MM.1S (cell line): ENCODE data around the gene CAV1.
"Not testable (repeated sequence)": the region's sequence is repeated elsewhere in the genome, so short reads cannot be mapped to it uniquely, and the experiment has no call there.

ENCODE experiments used
- DNase-seq: peaks from one replicate; pipeline ENCODE4 v3.0.0-alpha.2; 2015
- H2AFZ ChIP-seq: fragments of 300-600 bp; sonication (generic); 2 replicates; pipeline ENCODE4 v1.6.0; 2016; ENCODE audit warnings: antibody characterized with exemption, low read length
- H3F3A ChIP-seq: fragments of 300-600 bp; sonication (generic); 2 replicates; pipeline ENCODE4 v1.6.1; 2016; ENCODE audit warnings: mild to moderate bottlenecking, antibody characterized with exemption, low read length, moderate library complexity, mixed read lengths; ENCODE audit not compliant: insufficient read depth
- H3K27ac ChIP-seq: fragments of 300-600 bp; sonication (generic); 2 replicates; pipeline ENCODE4 v1.5.1; 2016; ENCODE audit warnings: mild to moderate bottlenecking, low read length
- H3K27me3 ChIP-seq: fragments of 300-600 bp; sonication (generic); replicated peaks from 2 replicates; pipeline ENCODE4 v1.6.0; 2016; ENCODE audit warnings: low read length; ENCODE audit not compliant: insufficient read depth
- H3K36me3 ChIP-seq: fragments of 300-600 bp; sonication (generic); replicated peaks from 2 replicates; pipeline ENCODE4 v1.6.1; 2016; ENCODE audit warnings: mild to moderate bottlenecking, low read length, mixed read lengths; ENCODE audit not compliant: insufficient read depth
- H3K4me1 ChIP-seq: fragments of 300-600 bp; sonication (generic); 2 replicates; pipeline ENCODE4 v1.6.1; 2016; ENCODE audit warnings: low read length, mixed read lengths
- H3K4me2 ChIP-seq: fragments of 300-600 bp; sonication (generic); 2 replicates; pipeline ENCODE4 v1.6.0; 2016; ENCODE audit warnings: low read depth, low read length
- H3K4me3 ChIP-seq: fragments of 300-600 bp; sonication (generic); 2 replicates; pipeline ENCODE4 v1.5.1; 2016; ENCODE audit warnings: low read length, mixed read lengths
- H3K79me2 ChIP-seq: fragments of 300-600 bp; sonication (generic); 2 replicates; pipeline ENCODE4 v1.6.1; 2016; ENCODE audit warnings: mixed run types, low read length, mixed read lengths
- H3K9ac ChIP-seq: fragments of 300-600 bp; sonication (generic); 2 replicates; pipeline ENCODE4 v1.6.1; 2016; ENCODE audit warnings: low read length, mixed read lengths
- H3K9me2 ChIP-seq: fragments of 300-600 bp; sonication (generic); replicated peaks from 2 replicates; pipeline ENCODE4 v1.6.1; 2016; ENCODE audit warnings: mild to moderate bottlenecking, low read length, mixed read lengths; ENCODE audit not compliant: insufficient read depth
- H3K9me3 ChIP-seq: fragments of 300-600 bp; sonication (generic); replicated peaks from 2 replicates; pipeline ENCODE4 v1.6.1; 2016; ENCODE audit warnings: mild to moderate bottlenecking, low read length, mixed read lengths; ENCODE audit not compliant: insufficient read depth
- H4K20me1 ChIP-seq: fragments of 300-600 bp; sonication (generic); 2 replicates; pipeline ENCODE4 v1.6.1; 2016; ENCODE audit warnings: mild to moderate bottlenecking, low read length, moderate library complexity, mixed read lengths; ENCODE audit not compliant: insufficient read depth
- CTCF ChIP-seq: fragments of 300-600 bp; sonication (generic); IDR thresholded peaks from 2 replicates; pipeline ENCODE4 v1.5.1; 2016; ENCODE audit warnings: antibody characterized with exemption, low read length, mixed read lengths
- EZH2 ChIP-seq: fragments of 300-600 bp; sonication (generic); optimal IDR thresholded peaks from 2 replicates; pipeline ENCODE3; 2017; ENCODE audit warnings: low read depth, mild to moderate bottlenecking, antibody characterized with exemption, low read length, mixed read lengths
- EZH2phosphoT487 ChIP-seq: fragments of 300-600 bp; sonication (generic); IDR thresholded peaks from 2 replicates; pipeline ENCODE4 v1.6.1; 2018; ENCODE audit warnings: antibody characterized with exemption, low read length

The CAV1 gene

GRCh38 chr7:116483271-116483942, 41.4 kb upstream of the CAV1 start:
- H3K9me3 ChIP-seq, result no peaks in the 10 kb centered on the region
- no peaks in the 10 kb centered on the region for H4K20me1 ChIP-seq
- H2AFZ ChIP-seq, result no peak overlapping the region
- H3K36me3 ChIP-seq, result no peaks in the 10 kb centered on the region
- no peaks in the 10 kb centered on the region for H3K9me2 ChIP-seq
- no peak overlapping the region for H3K9ac ChIP-seq
- no peaks in the 10 kb centered on the region for H3K4me1 ChIP-seq
- no peak overlapping the region for H3K4me3 ChIP-seq
- H3K27me3 ChIP-seq, result no peaks in the 10 kb centered on the region
- H3K27ac ChIP-seq, result no peak overlapping the region
- no peak for TF ChIP-seq EZH2
- no peak for TF ChIP-seq CTCF
- TF ChIP-seq EZH2phosphoT487, result no peak
- no peaks in the 10 kb centered on the region for H3F3A ChIP-seq
- H3K79me2 ChIP-seq, result no peaks in the 10 kb centered on the region
- DNase-seq, result no peak
- no peak overlapping the region for H3K4me2 ChIP-seq

- not testable (repeated sequence) for H3K79me2 ChIP-seq, H3K27me3 ChIP-seq, H3F3A ChIP-seq, H3K4me2 ChIP-seq, H3K4me3 ChIP-seq, H2AFZ ChIP-seq, DNase-seq, H3K9ac ChIP-seq, H3K4me1 ChIP-seq, H3K9me3 ChIP-seq, H3K9me2 ChIP-seq, H3K36me3 ChIP-seq, H3K27ac ChIP-seq, H4K20me1 ChIP-seq
Observed at GRCh38 chr7:116484389-116484788, 40.4 kb upstream of the CAV1 start.

- Histone ChIP-seq H2AFZ (no peak overlapping the region), H3K79me2 (no peaks in the 10 kb centered on the region), H3K4me2 (no peak overlapping the region), H3K9me2 (no peaks in the 10 kb centered on the region), H3K9ac (no peak overlapping the region), H3K9me3 (no peaks in the 10 kb centered on the region), H3K4me3 (no peak overlapping the region), H3K36me3 (no peaks in the 10 kb centered on the region), H3K27ac (no peak overlapping the region), H4K20me1 (no peaks in the 10 kb centered on the region), H3K4me1 (0 out of 2 replicates have a peak, but pooled peaks cover 7% of the 10 kb centered on the region), H3K27me3 (no peaks in the 10 kb centered on the region), H3F3A (no peaks in the 10 kb centered on the region)
- no peak for TF ChIP-seq CTCF
- TF ChIP-seq EZH2phosphoT487, result no peak
- no peak for TF ChIP-seq EZH2
- no peak for DNase-seq
Observed at GRCh38 chr7:116487907-116488521, 36.8 kb upstream of the CAV1 start.

- no peaks in the 10 kb centered on the region for H3K9me3 ChIP-seq
- 0 out of 2 replicates have a peak, but pooled peaks cover 7% of the 10 kb centered on the region for H3K4me1 ChIP-seq
- H3K79me2 ChIP-seq, result no peaks in the 10 kb centered on the region
- no peaks in the 10 kb centered on the region for H3K36me3 ChIP-seq
- DNase-seq, result no peak
- H3K9ac ChIP-seq, result no peak overlapping the region
- H3K9me2 ChIP-seq, result no peaks in the 10 kb centered on the region
- H2AFZ ChIP-seq, result no peak overlapping the region
- no peaks in the 10 kb centered on the region for H3F3A ChIP-seq
- H3K4me2 ChIP-seq, result no peak overlapping the region
- no peak overlapping the region for H3K4me3 ChIP-seq
- H3K27ac ChIP-seq, result no peak overlapping the region
- no peaks in the 10 kb centered on the region for H4K20me1 ChIP-seq
- no peaks in the 10 kb centered on the region for H3K27me3 ChIP-seq
- TF ChIP-seq CTCF (no peak), EZH2phosphoT487 (no peak), EZH2 (no peak)
Observed at GRCh38 chr7:116490351-116490750, 34.5 kb upstream of the CAV1 start.
